Skeletal muscle cell (primary cell): ENCODE measurements around the gene DLG1.
A peak's percentile ranks its signal among the peaks of the same experiment; 100 is the strongest.

Experiments
- DNase-seq: peaks from one replicate; pipeline ENCODE4 v3.0.0-alpha.2; 2010; ENCODE audit warnings: low read depth
- H3K4me3 ChIP-seq: 2 replicates; pipeline ENCODE4 v1.5.1; 2011; ENCODE audit warnings: low read depth, mild to moderate bottlenecking, control low read depth, low read length, moderate library complexity

The DLG1 gene

DNA sequence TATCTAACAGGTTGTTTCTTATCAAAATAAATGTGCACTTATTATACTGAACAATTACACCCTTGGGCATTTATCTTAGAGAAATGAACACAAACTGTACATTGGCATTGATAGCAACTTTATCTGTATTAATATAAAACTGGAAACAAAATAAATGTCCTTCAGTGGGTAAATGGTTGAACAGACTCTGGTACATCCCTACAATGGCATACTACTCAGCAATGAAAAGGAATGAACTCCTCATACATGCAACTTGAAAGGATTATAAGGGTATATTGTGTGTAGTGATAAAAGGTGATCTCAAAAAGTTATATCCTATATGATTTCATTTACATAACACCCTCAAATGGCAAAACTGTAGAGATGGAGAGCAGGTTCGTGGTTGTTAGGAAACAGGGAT, 23.7 kb upstream of the DLG1 start:
- DNase-seq = no peak
- no peak overlapping the region for H3K4me3 ChIP-seq

DNA sequence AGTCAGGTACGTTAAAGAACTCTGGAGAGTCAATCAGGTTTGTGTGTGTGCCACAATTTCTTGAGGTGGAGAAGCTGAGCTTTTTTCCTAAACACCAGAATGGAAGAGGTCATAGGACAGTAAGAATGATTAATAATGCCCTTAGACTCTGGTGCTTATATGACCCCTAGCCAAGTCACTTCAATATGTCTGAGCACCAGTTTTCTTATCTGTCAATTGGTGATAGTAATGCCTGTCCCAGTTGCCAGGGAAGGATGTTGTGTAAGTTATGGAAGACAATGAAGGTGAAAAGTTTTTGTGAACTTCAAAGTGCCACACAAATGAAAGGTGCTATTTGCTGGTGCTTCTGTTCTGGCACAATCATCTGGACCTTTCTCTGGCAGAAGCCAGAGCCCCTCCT, 22.2 kb upstream of the DLG1 start:
- no peak overlapping the region for H3K4me3 ChIP-seq
- no peak for DNase-seq

- DNase-seq = no peak
- H3K4me3 ChIP-seq = no peak overlapping the region
Observed at GRCh38 chr3:197317250-197317963, 19.0 kb upstream of the DLG1 start.

- DNase-seq = no peak
- no peak overlapping the region for H3K4me3 ChIP-seq
Observed at GRCh38 chr3:197312431-197312830, 14.0 kb upstream of the DLG1 start.

- no peak overlapping the region for H3K4me3 ChIP-seq
- no peak for DNase-seq
Observed at GRCh38 chr3:197311591-197311990, 13.2 kb upstream of the DLG1 start.

GRCh38 chr3:197309528-197310361, 11.3 kb upstream of the DLG1 start:
- no peak overlapping the region for H3K4me3 ChIP-seq
- peak; percentile 77 for DNase-seq

DNA sequence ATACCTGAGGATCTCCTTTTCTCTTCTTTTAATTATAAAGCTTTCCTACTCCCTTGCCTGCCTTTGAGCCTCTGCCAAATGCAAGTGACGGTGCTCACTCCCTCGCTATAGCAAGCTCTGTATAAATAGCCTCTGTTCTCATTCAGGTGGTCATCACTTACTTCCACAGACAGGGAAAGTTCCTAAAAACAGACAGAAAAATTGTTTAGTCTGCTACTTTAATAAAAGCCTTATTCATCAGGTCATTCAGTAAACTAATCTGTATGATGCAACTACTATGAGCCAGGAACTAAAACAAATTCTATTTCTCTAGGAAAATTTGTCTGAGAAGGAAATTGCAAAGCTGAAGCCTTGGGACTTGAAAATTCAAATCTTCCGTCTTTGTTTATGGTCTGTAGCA, 10.2 kb upstream of the DLG1 start:
- DNase-seq = peak; percentile 35
- no peak overlapping the region for H3K4me3 ChIP-seq

DNA sequence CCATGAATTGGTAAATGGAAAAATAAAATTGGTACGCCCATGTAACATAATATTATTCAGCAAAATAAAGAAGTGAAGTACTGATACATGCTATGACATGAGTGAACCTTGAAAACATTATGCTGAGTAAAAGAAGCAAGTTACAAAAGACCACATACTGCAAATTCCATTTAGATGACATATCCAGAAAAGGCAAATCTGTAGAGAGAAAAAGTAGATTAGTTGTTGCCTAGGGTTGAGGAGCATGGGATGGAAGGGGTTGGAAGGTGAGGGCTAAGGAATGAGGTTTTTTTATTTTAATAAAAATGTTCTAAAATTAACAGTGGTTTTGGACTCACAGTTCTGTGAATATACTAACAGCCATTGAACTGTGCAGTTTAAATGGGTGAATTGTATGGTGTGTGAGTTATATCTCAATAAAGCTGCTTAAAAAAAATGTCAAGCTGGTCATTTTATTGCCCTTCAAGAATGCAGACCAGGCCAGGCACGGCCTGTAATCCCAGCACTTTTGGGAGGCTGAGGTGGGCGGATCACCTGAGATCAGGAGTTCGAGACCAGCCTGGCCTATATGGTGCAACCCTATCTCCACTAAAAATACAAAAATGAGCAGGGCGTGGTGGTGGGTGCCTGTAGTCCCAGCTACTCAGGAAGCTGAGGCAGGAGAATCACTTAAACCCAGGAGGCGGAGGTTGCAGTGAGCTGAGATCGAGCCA, 8.1 kb upstream of the DLG1 start:
- peak; percentile 61 for DNase-seq
- no peak overlapping the region for H3K4me3 ChIP-seq

- no peak overlapping the region for H3K4me3 ChIP-seq
- peak; percentile 56 for DNase-seq
Observed at GRCh38 chr3:197305854-197306253, 7.4 kb upstream of the DLG1 start.

GRCh38 chr3:197303452-197303851, 5.0 kb upstream of the DLG1 start:
- H3K4me3 ChIP-seq = no peak overlapping the region
- no peak for DNase-seq

DNA sequence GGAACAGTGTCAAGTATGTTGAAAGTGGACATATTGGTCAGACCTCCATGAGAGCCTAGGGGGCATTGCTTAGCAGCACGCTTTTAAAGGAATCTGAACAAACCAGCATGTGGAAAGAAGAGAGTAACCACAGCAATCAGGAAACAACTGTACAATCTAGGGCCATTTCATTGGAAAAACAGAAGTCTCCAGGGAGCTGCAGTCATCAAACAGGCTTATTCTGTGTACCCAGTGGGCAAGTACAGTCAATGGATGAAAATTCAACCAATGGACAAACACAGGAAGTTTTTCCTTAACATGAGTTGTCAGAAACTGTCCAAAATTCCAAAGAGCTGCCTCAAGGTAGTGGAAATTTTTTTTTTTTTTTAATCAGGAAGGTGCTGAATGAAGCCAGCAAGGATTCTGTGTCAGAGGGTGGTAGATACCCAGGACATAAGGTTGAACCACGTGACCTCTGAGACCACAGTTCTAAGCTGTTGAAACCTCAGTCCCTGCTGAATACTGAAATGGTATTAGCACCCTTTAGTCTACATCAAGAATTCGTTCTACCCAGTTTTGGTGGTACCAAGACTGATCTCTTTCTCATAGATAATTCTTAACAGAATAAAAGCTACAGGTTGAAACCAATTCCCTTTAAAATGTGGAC, 4.4 kb upstream of the DLG1 start:
- peak; percentile 59 for DNase-seq

GRCh38 chr3:197302033-197302432, 3.6 kb upstream of the DLG1 start:
- no peak for DNase-seq
- H3K4me3 ChIP-seq = no peak overlapping the region

More for the DNA sequence above, 4.4 kb upstream of the DLG1 start:
- H3K4me3 ChIP-seq = no peak overlapping the region

DNA sequence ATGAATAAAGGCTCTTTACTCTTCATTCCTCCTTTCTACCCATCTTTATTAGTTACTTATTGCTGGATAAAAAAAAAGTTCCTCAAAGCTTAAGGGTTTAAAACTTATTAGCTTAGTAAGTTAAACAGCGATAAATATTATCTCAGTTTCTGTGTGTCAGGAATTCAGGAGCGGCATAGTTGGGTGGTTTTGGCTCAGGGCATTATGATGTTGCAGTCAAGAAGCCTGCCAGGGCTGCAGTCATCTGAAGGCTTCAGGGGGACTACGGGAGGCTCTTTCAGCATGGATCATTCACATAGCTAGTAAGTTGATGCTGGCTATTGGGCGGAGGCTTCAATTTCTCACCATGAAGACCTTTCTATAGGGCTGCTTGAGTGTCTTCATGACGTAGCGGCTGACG, 1.9 kb upstream of the DLG1 start:
- H3K4me3 ChIP-seq = no peak overlapping the region
- no peak for DNase-seq

DNA sequence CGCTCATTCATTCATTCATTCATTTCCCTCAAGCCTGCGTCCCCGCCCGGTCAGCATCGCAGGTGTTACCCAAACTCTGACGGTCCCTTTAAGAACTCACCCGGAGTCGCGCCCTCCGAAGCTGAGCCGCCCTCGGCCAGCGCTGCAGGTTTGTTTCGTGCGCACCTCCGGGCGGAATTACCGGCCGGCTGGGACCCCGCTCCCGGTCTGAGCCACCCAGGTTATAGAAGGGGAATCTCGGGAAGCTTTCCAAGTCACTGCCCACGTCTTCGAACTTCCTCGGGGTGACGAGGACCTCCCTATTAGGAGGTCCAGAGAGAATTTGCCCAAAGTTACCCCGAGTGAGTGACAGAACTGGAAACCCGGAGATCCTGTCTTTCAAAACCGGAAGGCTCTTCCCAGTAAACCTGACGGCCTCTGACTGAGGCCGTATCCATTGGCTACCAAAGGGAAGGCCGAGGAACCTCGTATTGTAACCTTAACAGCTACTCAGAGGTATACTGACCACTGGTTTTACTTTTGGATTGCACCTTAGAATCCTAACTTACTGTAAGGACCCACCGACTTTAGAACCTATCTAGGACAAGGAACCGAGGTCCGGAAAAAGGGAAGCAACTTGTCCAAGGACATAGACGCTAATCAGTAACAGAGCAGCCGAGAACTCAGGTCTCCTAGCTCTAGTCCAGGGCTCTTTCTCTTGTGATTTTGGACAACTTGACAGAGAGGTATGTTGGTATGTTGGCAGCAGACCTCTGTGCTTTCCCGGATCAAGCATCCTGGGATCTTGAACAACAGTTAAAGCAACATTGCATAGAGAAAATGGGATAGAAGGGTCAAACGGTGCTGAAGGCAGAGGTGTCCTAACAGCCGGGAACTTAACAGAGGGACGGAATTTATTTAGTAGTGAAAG, 788 bp upstream of the DLG1 start:
- DNase-seq = no peak

GRCh38 chr3:197297476-197298340, 704 bp downstream of the DLG1 start:
- peak; percentile 56 for DNase-seq
- H3K4me3 ChIP-seq = peak overlapping the region; percentile 88

More for the DNA sequence above, 788 bp upstream of the DLG1 start:
- peak overlapping the region; percentile 88 for H3K4me3 ChIP-seq

GRCh38 chr3:197297002-197297401, 1.4 kb downstream of the DLG1 start:
- peak overlapping the region; percentile 88 for H3K4me3 ChIP-seq
- no peak for DNase-seq

DNA sequence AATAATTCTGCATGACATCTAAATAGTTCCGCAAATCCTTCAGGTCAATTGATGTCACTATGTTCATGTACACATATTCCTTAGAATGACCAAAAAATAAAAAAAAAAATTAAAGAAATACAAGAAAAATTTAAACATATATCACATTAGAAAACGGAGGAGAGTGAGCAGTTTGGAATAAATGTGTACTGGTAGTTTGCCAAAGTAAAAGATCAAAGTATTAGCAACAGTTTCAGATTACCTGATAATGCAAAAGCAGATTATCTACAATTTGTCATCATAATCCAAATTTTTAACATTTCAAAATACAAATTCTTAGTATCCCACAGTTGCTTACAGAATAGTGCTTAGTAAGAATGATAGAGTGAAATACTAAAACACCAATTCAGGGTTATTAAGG, 1.9 kb downstream of the DLG1 start:
- H3K4me3 ChIP-seq = peak overlapping the region; percentile 88
- no peak for DNase-seq

DNA sequence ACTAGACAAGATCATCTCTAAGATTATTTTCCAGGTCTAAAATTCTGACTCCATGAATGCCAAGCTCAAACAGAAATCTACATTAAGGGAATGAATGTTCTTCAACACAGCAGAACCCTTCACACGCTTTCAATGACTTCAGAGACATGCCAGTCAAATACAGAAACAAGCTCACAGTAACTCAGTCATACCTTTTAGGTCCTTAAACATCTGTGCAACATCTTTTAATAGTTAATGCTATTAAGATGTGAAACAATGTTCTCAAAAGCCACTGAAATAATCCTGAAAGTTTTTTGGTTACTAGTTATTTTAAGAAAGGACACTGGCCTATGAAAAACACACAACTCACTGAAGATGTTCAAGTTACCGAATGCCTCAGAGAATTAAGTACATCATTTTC, 2.5 kb downstream of the DLG1 start:
- H3K4me3 ChIP-seq = peak overlapping the region; percentile 88
- DNase-seq = no peak
